HG03196 (cell line): ENCODE results near the gene HOXD10.

ENCODE experiments used
- ATAC-seq: cut with Tn5 transposase; IDR thresholded peaks from one replicate; pipeline ENCODE4 v1.9.1; 2021; ENCODE audit not compliant: unreplicated experiment

The HOXD10 gene

GRCh38 chr2:176105730-176106580 is 10.6 kb upstream of the HOXD10 start:
- no peak for ATAC-seq

- no peak for ATAC-seq
Measured at GRCh38 chr2:176106581-176107539, 9.7 kb upstream of the HOXD10 start, which contains the start of gene HOXD11. HOXD11 (plus strand) TSS chr2:176107280; CDS start chr2:176107356, 76 bp downstream.

- ATAC-seq = no peak
Measured at GRCh38 chr2:176107731-176108181, 8.8 kb upstream of the HOXD10 start.

- ATAC-seq = no peak
Measured at GRCh38 chr2:176109192-176109901, 7.2 kb upstream of the HOXD10 start.

GRCh38 chr2:176109946-176110345 is 6.6 kb upstream of the HOXD10 start:
- no peak for ATAC-seq

GRCh38 chr2:176110415-176111308 is 5.9 kb upstream of the HOXD10 start:
- no peak for ATAC-seq

- no peak for ATAC-seq
Measured at GRCh38 chr2:176111309-176111663, 5.3 kb upstream of the HOXD10 start.

- no peak for ATAC-seq
Measured at GRCh38 chr2:176111846-176112374, 4.7 kb upstream of the HOXD10 start.

- no peak for ATAC-seq
Measured at GRCh38 chr2:176112375-176113302, 3.9 kb upstream of the HOXD10 start.

GRCh38 chr2:176114120-176114929 is 2.3 kb upstream of the HOXD10 start:
- ATAC-seq = no peak

- no peak for ATAC-seq
Measured at GRCh38 chr2:176114930-176115625, 1.5 kb upstream of the HOXD10 start.

- no peak for ATAC-seq
Measured at GRCh38 chr2:176117162-176117822, 714 bp downstream of the HOXD10 start.

- ATAC-seq = no peak
Measured at GRCh38 chr2:176117823-176118371, 1.3 kb downstream of the HOXD10 start.

- ATAC-seq = no peak
Measured at GRCh38 chr2:176118601-176119339, 2.2 kb downstream of the HOXD10 start.

GRCh38 chr2:176120364-176121189 is 4.0 kb downstream of the HOXD10 start:
- ATAC-seq = no peak
